Fibroblast of pulmonary artery (primary cell): Measurements from ENCODE around the gene CENPB.

Experiments
- DNase-seq: peaks from one replicate; pipeline ENCODE4 v3.0.0-alpha.2; 2010; ENCODE audit warnings: low read depth
- H3K4me3 ChIP-seq: replicated peaks from 2 replicates; pipeline ENCODE4 v1.5.1; 2011; ENCODE audit warnings: low read depth, mild to moderate bottlenecking, control low read depth, low read length, moderate library complexity
- TF ChIP-seq, protein P1 (sequence below): IDR thresholded peaks from 2 replicates; pipeline ENCODE4 v1.5.1; 2011; ENCODE audit warnings: mild to moderate bottlenecking, control low read depth, low read length, inconsistent platforms; ENCODE audit errors: missing control alignments

CENPB gene

DNA sequence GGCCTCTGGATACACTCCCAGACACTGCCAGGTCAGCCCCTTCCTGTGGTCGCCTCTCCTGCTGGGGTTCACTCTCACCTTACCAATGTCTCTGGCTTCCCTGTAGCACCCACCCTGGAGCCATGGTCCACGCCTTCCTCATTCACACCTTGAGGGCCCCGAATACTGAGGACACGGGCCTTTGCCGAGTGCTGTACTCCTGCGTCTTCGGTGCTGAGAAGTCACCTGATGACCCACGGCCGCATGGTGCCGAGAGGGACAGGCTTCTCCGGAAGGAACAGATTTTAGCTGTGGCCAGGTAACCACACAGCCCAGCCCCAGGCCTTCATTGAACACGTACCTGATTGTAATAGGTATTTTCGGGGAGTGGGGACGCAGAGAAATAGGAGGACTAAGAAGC is 35.5 kb upstream of the CENPB start:
- no peak for DNase-seq
- H3K4me3 ChIP-seq: no peak overlapping the region
- TF ChIP-seq, protein P1, sequence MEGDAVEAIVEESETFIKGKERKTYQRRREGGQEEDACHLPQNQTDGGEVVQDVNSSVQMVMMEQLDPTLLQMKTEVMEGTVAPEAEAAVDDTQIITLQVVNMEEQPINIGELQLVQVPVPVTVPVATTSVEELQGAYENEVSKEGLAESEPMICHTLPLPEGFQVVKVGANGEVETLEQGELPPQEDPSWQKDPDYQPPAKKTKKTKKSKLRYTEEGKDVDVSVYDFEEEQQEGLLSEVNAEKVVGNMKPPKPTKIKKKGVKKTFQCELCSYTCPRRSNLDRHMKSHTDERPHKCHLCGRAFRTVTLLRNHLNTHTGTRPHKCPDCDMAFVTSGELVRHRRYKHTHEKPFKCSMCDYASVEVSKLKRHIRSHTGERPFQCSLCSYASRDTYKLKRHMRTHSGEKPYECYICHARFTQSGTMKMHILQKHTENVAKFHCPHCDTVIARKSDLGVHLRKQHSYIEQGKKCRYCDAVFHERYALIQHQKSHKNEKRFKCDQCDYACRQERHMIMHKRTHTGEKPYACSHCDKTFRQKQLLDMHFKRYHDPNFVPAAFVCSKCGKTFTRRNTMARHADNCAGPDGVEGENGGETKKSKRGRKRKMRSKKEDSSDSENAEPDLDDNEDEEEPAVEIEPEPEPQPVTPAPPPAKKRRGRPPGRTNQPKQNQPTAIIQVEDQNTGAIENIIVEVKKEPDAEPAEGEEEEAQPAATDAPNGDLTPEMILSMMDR: no peak

DNA sequence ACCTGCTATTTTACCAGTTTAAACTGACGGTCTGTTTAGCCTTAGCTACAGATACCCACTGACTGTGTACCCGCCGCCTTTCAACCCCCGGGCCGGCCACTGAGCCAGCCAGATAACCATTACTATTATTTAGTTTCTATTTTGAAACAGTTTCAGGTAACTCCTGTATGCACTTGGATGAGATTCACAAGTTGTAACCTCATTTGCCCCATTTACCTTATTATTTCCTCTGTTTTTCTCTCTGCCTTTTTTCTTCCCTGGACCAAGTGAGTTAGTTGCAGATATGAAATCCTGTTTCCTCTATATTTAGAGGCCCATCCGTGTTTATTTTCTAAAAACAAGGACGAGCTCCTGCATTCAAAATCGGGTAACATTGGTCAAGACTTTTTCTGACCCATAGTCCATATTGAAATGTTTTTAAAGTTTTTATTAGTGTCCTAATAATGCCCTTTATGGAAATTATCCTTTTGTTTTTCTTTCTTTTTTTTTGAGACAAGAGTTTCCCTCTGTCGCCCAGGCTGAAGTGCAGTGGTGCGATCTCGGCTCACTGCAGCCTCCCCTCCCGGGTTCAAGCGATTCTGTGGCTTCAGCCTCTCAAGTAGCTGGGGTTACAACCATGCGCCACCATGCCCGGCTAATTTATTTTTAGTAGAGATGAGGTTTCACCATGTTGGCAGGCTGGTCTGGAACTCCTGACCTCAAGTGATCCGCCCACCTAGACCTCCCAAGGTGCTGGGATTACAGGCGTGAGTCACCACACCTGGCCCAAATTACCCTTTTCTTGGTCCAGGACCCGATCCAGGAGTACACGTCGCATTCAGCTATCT is 34.6 kb upstream of the CENPB start:
- DNase-seq: no peak
- TF ChIP-seq, protein P1: no peak

DNA sequence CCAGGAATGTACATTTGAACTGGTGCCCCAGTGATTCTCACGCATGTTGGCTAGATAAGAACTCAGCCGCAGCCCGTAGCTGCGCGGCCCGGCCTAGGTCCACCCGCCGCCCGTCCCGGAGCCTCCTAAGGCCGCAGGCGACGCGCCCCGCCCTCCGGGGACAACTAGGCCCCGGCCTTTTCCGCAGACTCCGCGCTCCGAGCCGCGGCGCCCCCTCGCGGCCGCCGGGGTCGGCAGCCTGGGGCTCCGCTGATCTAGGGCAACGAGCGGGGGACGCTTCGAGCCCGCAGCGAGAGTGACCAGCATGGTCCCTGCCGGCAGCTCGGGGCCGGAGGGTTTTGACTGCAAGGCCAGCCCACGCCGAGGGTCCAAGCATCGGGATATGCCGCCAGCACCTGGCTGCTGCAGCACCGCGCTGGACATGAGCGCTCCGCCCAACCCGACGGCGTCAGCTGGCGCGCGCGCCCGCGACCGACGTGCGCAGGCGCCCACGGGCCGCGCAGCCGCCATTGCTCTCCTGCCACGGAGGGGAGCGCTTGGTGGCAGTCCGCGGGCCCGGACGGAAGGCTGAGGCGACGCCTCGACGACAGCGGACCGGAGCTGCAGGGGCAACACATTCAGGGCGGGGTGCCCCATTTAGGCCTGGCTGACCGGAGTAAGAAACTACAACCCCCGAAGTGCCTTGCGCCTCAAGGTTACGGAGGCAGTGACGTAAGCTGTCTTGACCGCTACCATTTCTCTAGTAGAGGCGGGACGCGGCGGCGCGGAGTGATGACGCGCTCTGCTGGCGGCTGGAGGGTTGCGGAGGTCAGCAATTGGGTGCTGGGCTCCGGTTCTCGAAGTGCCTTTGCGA is 33.7 kb upstream of the CENPB start, which contains the start of gene AP5S1:
Gene AP5S1 (plus strand): TSS at position 500 of the 853 bp plus-strand sequence. CDS start 1,571 bp downstream, outside the sequence.
- H3K4me3 ChIP-seq: peak within 1 kb of the TSS; percentile 71
- TF ChIP-seq, protein P1: peak; percentile 39
- DNase-seq: peak; percentile 97

More for the DNA sequence above, 34.6 kb upstream of the CENPB start:
- H3K4me3 ChIP-seq: peak overlapping the region; percentile 71

DNA sequence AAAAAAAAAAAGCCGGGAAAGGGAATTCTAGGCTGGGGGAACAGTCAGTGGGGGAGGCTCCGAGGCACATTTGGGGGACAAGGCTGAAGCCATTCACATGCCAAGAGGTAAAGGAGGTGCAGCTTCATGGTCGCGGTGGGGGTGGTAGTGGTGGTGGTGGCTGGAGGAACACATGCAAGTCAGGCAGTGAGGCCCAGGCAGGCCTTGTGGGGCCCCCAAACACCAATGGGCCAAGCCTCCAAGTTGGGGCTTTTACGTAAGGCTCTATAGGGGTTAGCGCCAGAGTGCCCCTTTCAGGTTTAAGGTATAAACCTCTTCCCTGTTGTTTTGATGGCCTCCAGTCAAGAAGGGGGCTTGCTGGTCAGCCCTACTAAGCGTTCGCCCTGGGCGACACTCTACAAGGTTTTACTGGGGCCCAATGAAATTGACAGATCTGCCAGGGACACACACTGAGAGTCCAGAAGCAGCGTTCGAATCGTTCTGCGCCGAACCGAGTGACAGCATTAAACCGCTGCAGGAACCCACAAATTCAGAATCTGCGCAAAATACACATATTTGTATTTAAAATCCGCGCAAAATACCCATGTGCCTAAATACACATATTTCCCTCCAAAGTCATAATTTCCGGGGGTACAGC is 33.0 kb upstream of the CENPB start:
- H3K4me3 ChIP-seq: peak overlapping the region; percentile 71
- TF ChIP-seq, protein P1: no peak
- no peak for DNase-seq

DNA sequence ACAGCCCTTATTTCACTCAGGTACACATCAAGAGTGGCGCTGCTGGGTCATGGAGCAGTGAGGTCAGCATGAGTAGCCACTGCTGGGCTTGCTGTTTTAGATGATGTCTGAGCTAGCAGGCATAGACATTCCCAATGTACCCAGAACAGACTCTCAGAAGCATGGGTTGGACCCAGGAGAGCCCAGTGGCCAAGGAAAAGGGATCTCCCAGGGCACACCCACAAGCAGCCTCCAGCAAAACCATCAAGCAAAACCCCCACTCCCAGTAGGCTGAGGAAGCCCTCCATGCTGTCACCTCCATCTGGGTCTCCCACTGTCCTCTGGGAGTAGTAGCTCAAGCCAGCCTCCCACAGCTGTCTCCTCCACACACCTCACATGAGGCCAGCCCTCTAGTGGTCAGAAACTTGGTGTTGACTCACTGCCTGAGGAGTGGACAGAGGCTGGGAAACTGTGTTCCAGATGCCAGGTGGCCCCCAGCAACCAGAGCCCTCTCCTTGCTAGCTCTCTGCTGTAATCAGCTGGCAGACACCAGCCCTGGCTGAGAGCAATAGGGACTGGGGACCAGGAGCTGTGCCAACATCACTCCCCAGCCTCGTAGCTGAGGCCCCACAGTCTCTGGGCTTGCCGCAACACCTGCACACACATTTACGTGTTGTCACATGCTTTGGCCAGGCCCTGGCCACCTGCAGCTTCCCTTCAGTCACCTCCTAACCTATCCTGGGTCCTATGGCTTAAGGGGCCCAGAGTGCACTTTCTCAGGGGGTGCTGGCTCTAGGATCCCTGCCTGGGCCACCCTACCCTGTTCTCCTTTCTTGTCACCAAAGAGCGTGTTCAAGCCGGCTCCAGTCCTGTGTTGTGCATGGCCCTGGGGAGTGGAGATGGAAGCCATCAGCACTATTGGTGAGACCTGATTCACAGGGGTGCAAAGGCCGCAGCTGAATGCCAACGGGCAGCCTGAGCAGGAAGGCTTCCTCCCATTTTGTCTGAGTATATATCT is 31.9 kb upstream of the CENPB start:
- H3K4me3 ChIP-seq: no peak overlapping the region
- peak; percentile 89 for DNase-seq
- TF ChIP-seq, protein P1: peak; percentile 86
